Hypothalamus (tissue), 51 donors: ENCODE results near the gene DCLK2.
"Not testable (repeated sequence)": the region's sequence is repeated elsewhere in the genome, so short reads cannot be mapped to it uniquely, and the experiment has no call there.

ENCODE experiments used
- DNase-seq, 51 donors: peaks; one replicate each; lab custom pipeline; 2025; lab: John Stamatoyannopoulos, UW

The DCLK2 gene

GRCh38 chr4:150197256-150197655 is 119.0 kb downstream of the DCLK2 start:
- DNase-seq: not testable (repeated sequence)

DNA sequence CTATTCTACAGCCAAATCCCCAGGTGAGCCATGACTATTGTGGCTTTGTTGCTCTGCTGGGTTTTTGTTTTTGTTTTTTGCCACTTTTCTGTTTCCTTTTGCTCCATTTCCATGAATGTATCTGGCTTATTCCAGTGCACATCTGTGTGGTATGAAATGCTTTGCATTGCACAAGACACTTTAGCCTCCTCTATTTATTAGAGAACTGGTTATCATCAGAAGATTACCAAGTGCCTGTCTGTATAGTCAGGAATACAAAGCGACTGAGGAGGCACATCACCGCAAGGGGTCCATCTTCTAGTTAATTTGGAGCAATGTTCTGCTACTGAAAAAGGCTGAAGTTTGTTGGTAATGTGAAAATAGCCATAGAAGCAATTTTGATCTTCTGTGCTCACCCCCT is 120.8 kb downstream of the DCLK2 start:
- no peak for DNase-seq

DNA sequence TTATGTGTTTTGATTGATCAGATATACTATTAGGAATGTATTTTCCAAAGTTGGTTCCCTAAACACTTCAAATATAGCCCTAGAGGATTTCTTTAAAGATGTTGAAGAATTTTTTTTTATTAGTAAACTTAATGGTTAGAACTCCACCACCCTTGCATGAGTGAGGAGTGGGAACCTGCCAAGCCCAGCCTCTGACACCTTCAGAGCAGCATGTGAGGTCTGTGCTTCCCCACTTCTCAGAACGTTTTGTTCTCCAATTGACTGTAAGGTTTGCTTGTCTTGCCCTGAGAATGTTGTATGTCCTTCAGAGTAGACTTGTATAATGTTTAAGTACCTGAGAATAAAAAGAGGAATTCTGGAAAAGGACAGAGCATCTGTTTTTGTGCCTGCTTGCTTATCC is 126.8 kb downstream of the DCLK2 start:
- DNase-seq: no peak

DNA sequence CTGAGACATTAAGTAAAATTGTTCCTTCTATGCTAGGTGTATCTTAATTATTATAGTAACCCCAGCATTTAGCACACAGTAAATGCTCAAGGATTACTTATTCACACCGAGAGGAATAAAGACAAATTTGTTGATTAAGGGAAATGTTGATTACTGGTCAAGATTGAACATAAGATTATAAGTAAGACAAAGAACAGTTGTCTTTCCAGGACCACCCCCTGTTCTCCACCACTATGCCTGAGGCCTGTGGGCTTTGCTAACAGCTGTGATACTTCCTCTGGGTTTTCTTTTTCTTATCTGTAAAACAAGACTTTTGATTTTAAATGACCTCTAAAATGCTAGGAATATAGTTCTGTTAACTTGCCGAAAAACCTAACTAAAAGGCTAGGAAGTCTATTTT is 128.0 kb downstream of the DCLK2 start:
- no peak for DNase-seq

GRCh38 chr4:150206954-150207353 is 128.7 kb downstream of the DCLK2 start:
- DNase-seq: peak in 1 of 51 donors; percentile 54

DNA sequence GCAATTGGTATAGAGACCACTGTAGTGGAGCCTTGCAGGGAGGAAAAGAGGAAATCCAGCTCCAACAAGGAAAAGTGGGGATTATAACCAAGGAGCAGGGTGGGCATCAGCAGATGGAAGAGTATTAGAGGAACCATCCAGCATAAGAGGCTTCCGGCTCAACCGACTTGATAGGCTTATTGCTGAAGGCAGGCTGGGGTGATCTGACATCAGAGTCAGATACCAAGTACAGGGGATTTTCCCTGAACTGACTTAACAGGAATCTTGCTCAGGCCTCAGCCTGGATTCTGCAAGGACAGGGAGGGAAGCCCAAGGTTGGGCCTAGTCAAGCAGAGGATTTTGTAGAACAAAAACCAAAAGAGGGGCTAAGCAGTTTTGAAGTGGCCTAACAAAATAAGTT is 129.6 kb downstream of the DCLK2 start:
- DNase-seq: no peak

- DNase-seq: peak in 12 of 51 donors; percentile 2 to 19 (median 10)
These were observed 131.0 kb downstream of the DCLK2 start for GRCh38 chr4:150209140-150209829.

DNA sequence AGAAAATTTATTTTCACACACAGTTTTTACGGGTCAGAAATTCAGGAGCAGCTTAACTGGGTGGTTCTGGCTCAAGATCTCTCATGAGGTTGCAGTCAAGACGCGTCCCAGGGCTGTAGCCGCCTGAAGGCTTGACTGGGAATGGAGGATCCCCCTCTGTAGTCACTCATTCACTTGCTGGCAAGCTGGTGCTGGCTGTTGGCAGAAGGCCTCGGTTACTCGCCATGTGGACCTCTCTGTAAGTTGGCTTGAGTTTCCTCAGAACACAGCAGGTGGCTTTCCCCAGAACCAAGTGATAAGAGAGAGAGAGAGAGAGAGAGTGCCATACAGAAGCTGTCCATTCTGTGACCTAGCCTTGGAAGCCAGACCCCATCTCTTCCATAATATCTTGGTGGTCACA is 132.8 kb downstream of the DCLK2 start:
- peak in 19 of 51 donors; percentile 4 to 53 (median 24) for DNase-seq

GRCh38 chr4:150211799-150212445 is 133.7 kb downstream of the DCLK2 start:
- no peak for DNase-seq

- DNase-seq: no peak
These were observed 134.2 kb downstream of the DCLK2 start for GRCh38 chr4:150212485-150212884.

GRCh38 chr4:150212927-150213326 is 134.7 kb downstream of the DCLK2 start:
- DNase-seq: no peak

DNA sequence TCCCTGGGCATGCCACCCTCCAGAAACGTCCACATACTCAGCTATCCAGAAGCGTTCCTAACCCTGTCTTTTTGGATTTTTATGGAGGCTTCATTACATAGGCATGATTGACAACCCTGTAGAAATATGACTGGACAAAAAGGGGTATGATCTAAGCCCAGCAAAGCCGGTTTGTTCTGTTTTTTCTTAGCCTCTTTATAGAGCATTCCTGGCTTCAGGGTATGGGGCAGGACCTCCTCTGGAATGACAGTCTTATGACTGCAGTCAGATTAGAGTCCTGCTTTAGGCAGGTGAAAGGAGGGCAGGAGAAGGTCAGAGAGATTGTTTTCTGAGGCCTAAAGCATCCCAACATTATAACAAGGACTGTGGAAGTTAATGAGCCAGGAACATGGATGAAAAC is 137.4 kb downstream of the DCLK2 start:
- no peak for DNase-seq

GRCh38 chr4:150216726-150217125 is 138.5 kb downstream of the DCLK2 start:
- DNase-seq: peak in 27 of 51 donors; percentile 1 to 79 (median 25)

- DNase-seq: peak in 22 of 51 donors; percentile 4 to 79 (median 29)
These were observed 138.9 kb downstream of the DCLK2 start for GRCh38 chr4:150217192-150217591.

GRCh38 chr4:150217808-150218207 is 139.6 kb downstream of the DCLK2 start:
- DNase-seq: peak in 22 of 51 donors; percentile 6 to 48 (median 18)

DNA sequence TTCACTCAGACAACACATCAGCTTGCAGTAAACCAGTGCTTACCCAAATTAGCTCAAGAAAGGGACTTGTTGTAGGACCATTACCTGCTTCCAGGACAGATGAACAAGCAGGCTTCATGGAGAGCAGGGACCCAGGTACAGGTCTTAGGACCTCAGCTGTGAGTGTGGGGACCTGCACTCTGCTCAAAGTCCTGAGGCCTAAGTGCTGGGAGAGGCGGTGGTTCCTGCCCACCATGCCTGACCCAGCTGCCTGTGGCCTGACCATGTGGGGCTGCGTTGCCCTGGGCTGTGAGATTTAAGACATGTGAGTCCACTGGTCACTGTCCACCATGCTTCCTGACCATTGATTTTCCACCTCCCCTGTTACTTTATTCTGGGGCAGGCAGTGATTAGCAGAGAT is 140.2 kb downstream of the DCLK2 start:
- DNase-seq: no peak

- no peak for DNase-seq
These were observed 141.6 kb downstream of the DCLK2 start for GRCh38 chr4:150219841-150220240.

- no peak for DNase-seq
These were observed 146.8 kb downstream of the DCLK2 start for GRCh38 chr4:150224896-150225591.

- no peak for DNase-seq
These were observed 151.3 kb downstream of the DCLK2 start for GRCh38 chr4:150229520-150229919.

GRCh38 chr4:150230561-150230960 is 152.3 kb downstream of the DCLK2 start:
- DNase-seq: no peak

DNA sequence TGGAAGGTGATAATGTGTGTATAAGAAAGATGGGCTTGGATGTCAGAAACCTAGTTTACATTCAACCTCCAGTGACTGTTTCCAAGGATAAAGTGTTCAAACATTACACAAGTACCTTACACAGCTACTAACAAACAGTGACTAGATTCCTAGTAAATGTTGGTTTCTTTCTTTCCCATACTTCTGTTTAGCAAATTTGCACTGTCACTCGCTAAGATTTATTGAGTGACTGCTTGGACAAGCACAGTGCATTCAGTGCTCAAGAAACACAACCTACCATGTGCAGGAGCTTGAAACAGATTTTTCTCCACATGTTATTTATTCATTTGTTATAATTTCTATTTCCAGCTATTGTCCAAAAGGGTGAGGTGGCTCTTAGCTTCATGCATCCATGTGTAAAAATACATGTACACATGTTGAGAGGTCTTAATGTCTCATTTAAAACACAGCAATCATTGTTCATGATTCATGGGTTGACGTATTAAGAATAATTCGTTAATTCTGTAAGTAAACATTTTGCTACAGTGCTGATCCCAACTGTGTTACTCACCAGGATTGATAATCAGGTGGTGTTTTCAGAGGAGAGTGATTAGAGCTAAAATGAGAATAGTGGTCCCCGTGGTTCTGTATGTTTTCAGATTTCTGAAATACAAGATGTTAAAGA is 153.0 kb downstream of the DCLK2 start:
- DNase-seq: no peak
